Mesendoderm (in vitro differentiated cells): ENCODE measurements around the gene C3orf22.
"Not testable (repeated sequence)": the region's sequence is repeated elsewhere in the genome, so short reads cannot be mapped to it uniquely, and the experiment has no call there.

Experiments used
- DNase-seq: peaks from one replicate; pipeline ENCODE4 v3.0.0; 2013
- H2AK5ac ChIP-seq: 2 replicates; pipeline ENCODE4 v1.6.1; 2013; ENCODE audit warnings: low read length, inconsistent platforms
- H2BK120ac ChIP-seq: 2 replicates; pipeline ENCODE4 v1.6.1; 2013; ENCODE audit warnings: low read depth, mild to moderate bottlenecking, low read length, moderate library complexity, mixed read lengths
- H2BK15ac ChIP-seq: replicated peaks from 2 replicates; pipeline ENCODE4 v1.6.1; 2013; ENCODE audit warnings: low read depth, mild to moderate bottlenecking, moderate library complexity
- H2BK5ac ChIP-seq: 2 replicates; pipeline ENCODE4 v1.6.1; 2013; ENCODE audit warnings: low read length, inconsistent platforms
- H3K18ac ChIP-seq: 2 replicates; pipeline ENCODE4 v1.6.1; 2013; ENCODE audit warnings: mild to moderate bottlenecking, low read length, mixed read lengths
- H3K23ac ChIP-seq: one replicate; pipeline ENCODE4 v1.6.1; 2013; ENCODE audit warnings: low read length
- H3K27ac ChIP-seq: 2 replicates; pipeline ENCODE4 v1.5.1; 2013; ENCODE audit warnings: low read depth, mild to moderate bottlenecking, inconsistent platforms, low read length, moderate library complexity
- H3K27me3 ChIP-seq: 2 replicates; pipeline ENCODE4 v1.6.1; 2013; ENCODE audit warnings: low read length, control low read depth, mild to moderate bottlenecking, inconsistent platforms; ENCODE audit not compliant: insufficient read depth, poor library complexity
- H3K36me3 ChIP-seq: 2 replicates; pipeline ENCODE4 v1.6.1; 2013; ENCODE audit warnings: low read length, inconsistent platforms; ENCODE audit not compliant: control insufficient read depth, insufficient read depth
- H3K4ac ChIP-seq: one replicate; pipeline ENCODE4 v1.6.1; 2013; ENCODE audit warnings: low read depth, mild to moderate bottlenecking, low read length, moderate library complexity
- H3K4me1 ChIP-seq: 2 replicates; pipeline ENCODE4 v1.6.1; 2013; ENCODE audit warnings: low read depth, low read length, inconsistent platforms; ENCODE audit not compliant: control insufficient read depth
- H3K4me2 ChIP-seq: 2 replicates; pipeline ENCODE4 v1.6.1; 2013; ENCODE audit warnings: low read length
- H3K4me3 ChIP-seq: 2 replicates; pipeline ENCODE4 v1.5.1; 2013; ENCODE audit warnings: mild to moderate bottlenecking, low read length
- H3K56ac ChIP-seq: one replicate; pipeline ENCODE4 v1.6.1; 2013; ENCODE audit warnings: low read length
- H3K79me1 ChIP-seq: 2 replicates; pipeline ENCODE4 v1.6.1; 2013; ENCODE audit warnings: low read length, inconsistent platforms
- H3K79me2 ChIP-seq: 2 replicates; pipeline ENCODE4 v1.6.1; 2013; ENCODE audit warnings: mild to moderate bottlenecking, low read length; ENCODE audit not compliant: control insufficient read depth, insufficient read depth
- H3K9ac ChIP-seq: 2 replicates; pipeline ENCODE4 v1.6.1; 2013; ENCODE audit warnings: low read length, inconsistent platforms
- H4K5ac ChIP-seq: one replicate; pipeline ENCODE4 v1.6.1; 2013; ENCODE audit warnings: low read length
- H4K8ac ChIP-seq: one replicate; pipeline ENCODE4 v1.6.1; 2013; ENCODE audit warnings: low read depth, mild to moderate bottlenecking, control low read depth, low read length, moderate library complexity
- WGBS: extraction: QIAGEN DNeasy Blood & Tissue Kit; methylation state at CpG from one replicate; pipeline ENCODE4 v1.1.7; 2013; ENCODE audit warnings: low lambda C conversion rate, missing lambda C conversion rate; ENCODE audit not compliant: insufficient coverage; ENCODE audit errors: extremely low coverage; 5-methylcytosine and 5-hydroxymethylcytosine counted together

C3orf22 gene

DNA sequence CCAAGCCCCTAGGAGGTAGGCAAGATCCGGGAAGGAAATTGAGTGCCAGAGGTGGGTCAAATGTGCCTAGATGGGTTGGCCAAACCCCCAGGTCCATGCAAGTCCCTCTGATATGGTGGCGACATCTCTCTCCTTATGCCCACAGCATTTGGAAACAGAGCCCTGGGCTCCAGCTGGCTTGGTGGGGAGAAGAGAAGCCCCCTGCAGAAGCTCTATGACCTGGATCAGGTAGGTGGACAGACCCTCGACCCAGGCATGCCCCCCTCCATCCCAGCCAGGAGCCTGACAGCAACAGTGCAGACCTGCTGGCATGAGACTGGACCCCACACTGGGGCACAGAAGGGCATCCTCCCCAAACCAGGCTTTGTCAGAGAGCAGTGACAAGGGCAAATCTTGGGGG, 22.6 kb downstream of the C3orf22 start:
- Histone ChIP-seq H3K18ac (no peak overlapping the region), H3K9ac (no peak overlapping the region), H3K79me1 (no peaks in the 10 kb centered on the region), H3K4ac (no peak overlapping the region), H2BK5ac (no peak overlapping the region), H3K27me3 (no peaks in the 10 kb centered on the region), H2AK5ac (no peak overlapping the region), H3K27ac (no peak overlapping the region), H2BK15ac (no peak overlapping the region), H3K56ac (no peak overlapping the region), H2BK120ac (no peak overlapping the region), H3K79me2 (no peaks in the 10 kb centered on the region), H4K5ac (no peak overlapping the region), H4K8ac (no peak overlapping the region), H3K4me1 (no peaks in the 10 kb centered on the region), H3K4me3 (no peak overlapping the region), H3K36me3 (no peaks in the 10 kb centered on the region), H3K23ac (no peak overlapping the region), H3K4me2 (no peak overlapping the region)
- WGBS = no CpG with 5 or more reads among the region's 3 CpGs
- DNase-seq = no peak

- Histone ChIP-seq H4K8ac (no peak overlapping the region), H3K9ac (no peak overlapping the region), H3K79me2 (no peaks in the 10 kb centered on the region), H2AK5ac (no peak overlapping the region), H3K36me3 (no peaks in the 10 kb centered on the region), H4K5ac (no peak overlapping the region), H3K79me1 (no peaks in the 10 kb centered on the region), H3K4me1 (no peaks in the 10 kb centered on the region), H2BK120ac (no peak overlapping the region), H3K4ac (no peak overlapping the region), H3K23ac (no peak overlapping the region), H3K27ac (no peak overlapping the region), H3K56ac (no peak overlapping the region), H3K4me3 (no peak overlapping the region), H2BK5ac (no peak overlapping the region), H3K4me2 (no peak overlapping the region), H3K27me3 (no peaks in the 10 kb centered on the region), H3K18ac (no peak overlapping the region), H2BK15ac (no peak overlapping the region)
- no peak for DNase-seq
These were observed 23.1 kb downstream of the C3orf22 start for GRCh38 chr3:126535636-126536035.

GRCh38 chr3:126534716-126535115, 24.0 kb downstream of the C3orf22 start:
- not testable (repeated sequence) for H3K18ac ChIP-seq, H2BK5ac ChIP-seq, H3K9ac ChIP-seq, H2BK120ac ChIP-seq, H3K4me1 ChIP-seq, H2BK15ac ChIP-seq, H2AK5ac ChIP-seq, H4K8ac ChIP-seq, H3K27me3 ChIP-seq, H3K79me1 ChIP-seq, H3K56ac ChIP-seq, H3K27ac ChIP-seq, H3K23ac ChIP-seq, H3K4me3 ChIP-seq, H3K4me2 ChIP-seq, DNase-seq, H3K79me2 ChIP-seq, H4K5ac ChIP-seq, H3K36me3 ChIP-seq, H3K4ac ChIP-seq
- WGBS = no CpG with 5 or more reads among the region's 7 CpGs

- Histone ChIP-seq H4K5ac (no peak overlapping the region), H3K4me1 (no peaks in the 10 kb centered on the region), H3K23ac (no peak overlapping the region), H2AK5ac (no peak overlapping the region), H3K4ac (no peak overlapping the region), H4K8ac (no peak overlapping the region), H3K18ac (no peak overlapping the region), H3K79me2 (no peaks in the 10 kb centered on the region), H3K56ac (no peak overlapping the region), H3K4me2 (no peak overlapping the region), H3K4me3 (no peak overlapping the region), H2BK5ac (no peak overlapping the region), H2BK15ac (no peak overlapping the region), H3K27me3 (no peaks in the 10 kb centered on the region), H3K36me3 (no peaks in the 10 kb centered on the region), H3K9ac (no peak overlapping the region), H3K79me1 (no peaks in the 10 kb centered on the region), H2BK120ac (no peak overlapping the region), H3K27ac (no peak overlapping the region)
- DNase-seq = no peak
These were observed 25.2 kb downstream of the C3orf22 start for GRCh38 chr3:126533506-126533905.

GRCh38 chr3:126531051-126531330, 27.7 kb downstream of the C3orf22 start:
- no CpG with 5 or more reads among the region's 6 CpGs for WGBS
- Histone ChIP-seq H3K4ac (no peak overlapping the region), H2BK15ac (no peak overlapping the region), H3K23ac (no peak overlapping the region), H3K9ac (no peak overlapping the region), H3K79me1 (no peaks in the 10 kb centered on the region), H2BK120ac (no peak overlapping the region), H3K79me2 (no peaks in the 10 kb centered on the region), H3K36me3 (no peaks in the 10 kb centered on the region), H3K4me1 (no peaks in the 10 kb centered on the region), H3K27ac (no peak overlapping the region), H3K4me3 (no peak overlapping the region), H4K8ac (no peak overlapping the region), H3K4me2 (no peak overlapping the region), H3K27me3 (no peaks in the 10 kb centered on the region), H4K5ac (no peak overlapping the region), H3K18ac (no peak overlapping the region), H2BK5ac (no peak overlapping the region), H3K56ac (no peak overlapping the region), H2AK5ac (no peak overlapping the region)
- DNase-seq = no peak

DNA sequence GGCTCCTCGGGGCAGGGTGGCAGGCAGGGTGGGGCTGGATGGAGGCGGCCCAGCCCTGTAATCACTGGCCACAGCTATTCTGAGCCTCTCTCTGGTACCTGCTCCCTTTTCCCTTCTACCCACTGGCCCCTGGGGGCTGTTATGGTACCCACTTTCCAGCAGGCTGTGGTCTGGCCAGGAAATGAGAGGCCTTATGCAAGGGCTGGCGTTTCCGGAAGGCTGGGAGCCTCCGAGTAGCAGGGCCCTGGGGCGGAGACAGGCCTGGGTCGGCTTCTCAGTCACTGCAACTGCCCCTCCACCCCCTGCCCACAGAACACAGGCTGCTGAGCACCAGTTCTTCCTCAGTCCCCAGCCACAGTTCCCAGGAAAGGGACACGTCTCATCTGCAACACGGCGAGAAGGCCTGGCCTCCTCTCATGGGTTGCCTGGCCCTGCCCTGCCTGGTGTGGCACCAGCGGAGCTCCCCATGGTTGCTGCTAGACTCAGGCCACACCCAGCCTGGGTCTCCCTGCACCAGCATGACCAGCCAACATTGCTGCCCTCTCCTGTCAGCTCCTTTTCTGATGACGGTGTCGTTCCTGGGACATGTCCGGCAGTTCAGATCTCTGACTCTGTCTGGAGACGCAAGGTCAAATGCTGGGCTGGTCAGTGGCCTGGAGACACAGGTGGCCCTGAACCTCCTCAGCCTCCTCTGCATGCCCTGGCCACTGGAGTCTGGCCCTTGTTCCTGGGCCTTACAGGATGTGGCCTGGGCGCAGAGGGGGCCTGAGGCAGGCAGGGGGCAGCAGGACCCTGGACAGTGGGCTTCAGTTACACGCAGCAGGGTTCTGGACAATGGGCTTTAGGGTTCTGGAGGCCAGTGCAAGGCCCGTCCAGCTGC, 28.3 kb downstream of the C3orf22 start:
- no peaks in the 10 kb centered on the region for H3K79me1 ChIP-seq
- WGBS = no CpG with 5 or more reads among the region's 18 CpGs
- no peak overlapping the region for H3K4me2 ChIP-seq
- DNase-seq = no peak
- no peak overlapping the region for H4K8ac ChIP-seq
- H4K5ac ChIP-seq = no peak overlapping the region
- H2BK120ac ChIP-seq = no peak overlapping the region
- H3K18ac ChIP-seq = no peak overlapping the region
- H3K23ac ChIP-seq = no peak overlapping the region
- H2AK5ac ChIP-seq = no peak overlapping the region
- no peak overlapping the region for H3K27ac ChIP-seq
- no peaks in the 10 kb centered on the region for H3K4me1 ChIP-seq
- H3K56ac ChIP-seq = no peak overlapping the region
- no peaks in the 10 kb centered on the region for H3K27me3 ChIP-seq
- H2BK15ac ChIP-seq = no peak overlapping the region
- H3K36me3 ChIP-seq = no peaks in the 10 kb centered on the region
- H2BK5ac ChIP-seq = no peak overlapping the region
- H3K4me3 ChIP-seq = no peak overlapping the region
- H3K4ac ChIP-seq = no peak overlapping the region
- H3K9ac ChIP-seq = no peak overlapping the region
- H3K79me2 ChIP-seq = no peaks in the 10 kb centered on the region
